Activated CD8-positive, alpha-beta T cell treated with anti-CD3 and anti-CD28 coated beads for 36 hours (primary cell): ENCODE measurements around the gene MTNR1B. TPM values are rescaled to one million over a fixed set of nuclear protein-coding genes. Genes with fewer than 3 reads are reported as not detected.

Source experiments
- ATAC-seq: fragments of 200-7000 bp; cut with Tn5 transposase; one replicate; pipeline ENCODE4 v1.10.0; 2021; ENCODE audit warnings: mild to moderate bottlenecking, moderate library complexity
- CTCF ChIA-PET: fragments of 350-600 bp; sonication (Branson Sonifier 250); formaldehyde crosslinking; loops from one replicate; lab custom pipeline; 2021; ENCODE audit warnings: antibody characterized with exemption; lab: Charles Lee
- POLR2A ChIA-PET: fragments of 350-600 bp; sonication (Branson Sonifier 250); formaldehyde crosslinking; loops from one replicate; lab custom pipeline; 2021; ENCODE audit warnings: antibody characterized with exemption; lab: Charles Lee
- DNase-seq: peaks from one replicate; pipeline ENCODE4 v3.0.0-alpha.2; 2020
- H3K27ac Mint-ChIP-seq: one replicate; pipeline ENCODE4 v1.8.0; 2021; ENCODE audit warnings: mild to moderate bottlenecking, mixed read lengths
- H3K27me3 Mint-ChIP-seq: one replicate; pipeline ENCODE4 v1.8.0; 2021; ENCODE audit warnings: mixed read lengths
- H3K36me3 Mint-ChIP-seq: one replicate; pipeline ENCODE4 v1.8.0; 2021; ENCODE audit warnings: low read depth, mixed read lengths
- H3K4me1 Mint-ChIP-seq: one replicate; pipeline ENCODE4 v1.8.0; 2021; ENCODE audit warnings: low read depth, mixed read lengths
- H3K4me3 Mint-ChIP-seq: one replicate; pipeline ENCODE4 v1.8.0; 2021; ENCODE audit warnings: mild to moderate bottlenecking, moderate library complexity, mixed read lengths
- H3K9me3 Mint-ChIP-seq: one replicate; pipeline ENCODE4 v1.8.0; 2021; ENCODE audit warnings: mixed read lengths
- CTCF ChIP-seq: fragments of 200-600 bp; IDR thresholded peaks from one replicate; pipeline ENCODE4 v1.8.0; 2022; ENCODE audit warnings: antibody characterized with exemption, mild to moderate bottlenecking
- intact Hi-C: fragments of 100-400 bp; cut with micrococcal nuclease; formaldehyde crosslinking; loops from one replicate; pipeline ENCODE4 v1.10.0; 2022
- total RNA-seq, 2 experiments: library from RNA; stranded (reverse); gene quantifications; one replicate each; pipeline ENCODE4 v1.2.3, GENCODE V29; 2021

MTNR1B gene
- not detected for total RNA-seq

- H3K36me3 Mint-ChIP-seq: no peaks in the 10 kb centered on the region
- DNase-seq (no peak), ATAC-seq (no peak)
- H3K9me3 Mint-ChIP-seq: no peaks in the 10 kb centered on the region
- ChIA-PET POLR2A (no interaction called here), CTCF (no interaction called here)
- peaks cover 10% of the 10 kb centered on the region for H3K27me3 Mint-ChIP-seq
- no peaks in the 10 kb centered on the region for H3K4me1 Mint-ChIP-seq
- no peak for TF ChIP-seq CTCF
- no peak within 1 kb of the TSS for H3K27ac Mint-ChIP-seq
- intact Hi-C loops: no loop called here
- H3K4me3 Mint-ChIP-seq: no peak within 1 kb of the TSS
These were observed at the start of gene MTNR1B for GRCh38 chr11:92969634-92970347. Gene MTNR1B (plus strand): TSS chr11:92969651. CDS start chr11:92969726, 75 bp downstream.

- CTCF ChIA-PET: no interaction called here
- H3K36me3 Mint-ChIP-seq: no peaks in the 10 kb centered on the region
These were observed 49.1 kb upstream of the MTNR1B start for GRCh38 chr11:92920331-92920730.

GRCh38 chr11:92922731-92923130 lies 46.7 kb upstream of the MTNR1B start:
- no peak for ATAC-seq
- no peak for DNase-seq
- Mint-ChIP-seq H3K4me1 (no peaks in the 10 kb centered on the region), H3K36me3 (no peaks in the 10 kb centered on the region), H3K4me3 (no peak overlapping the region), H3K9me3 (peaks cover 5% of the 10 kb centered on the region), H3K27ac (no peak overlapping the region), H3K27me3 (peaks cover 10% of the 10 kb centered on the region)
- intact Hi-C loops: no loop called here
- TF ChIP-seq CTCF: no peak
- ChIA-PET POLR2A (no interaction called here), CTCF (no interaction called here)

More at GRCh38 chr11:92920331-92920730, 49.1 kb upstream of the MTNR1B start:
- POLR2A ChIA-PET: no interaction called here
- no peak overlapping the region for H3K27ac Mint-ChIP-seq
- H3K27me3 Mint-ChIP-seq: peaks cover 10% of the 10 kb centered on the region
- DNase-seq (no peak), ATAC-seq (no peak)
- peaks cover 5% of the 10 kb centered on the region for H3K9me3 Mint-ChIP-seq
- H3K4me3 Mint-ChIP-seq: no peak overlapping the region
- intact Hi-C loops: no loop called here
- no peaks in the 10 kb centered on the region for H3K4me1 Mint-ChIP-seq
- TF ChIP-seq CTCF: no peak

- TF ChIP-seq CTCF: no peak
- ChIA-PET POLR2A (no interaction called here), CTCF (no interaction called here)
- DNase-seq (no peak), ATAC-seq (no peak)
- peaks cover 7% of the 10 kb centered on the region for H3K9me3 Mint-ChIP-seq
- peaks cover 5% of the 10 kb centered on the region for H3K27me3 Mint-ChIP-seq
- H3K4me1 Mint-ChIP-seq: no peaks in the 10 kb centered on the region
- H3K36me3 Mint-ChIP-seq: no peaks in the 10 kb centered on the region
- intact Hi-C loops: no loop called here
- no peak overlapping the region for H3K27ac Mint-ChIP-seq
- H3K4me3 Mint-ChIP-seq: no peak overlapping the region
These were observed 40.2 kb upstream of the MTNR1B start for GRCh38 chr11:92929246-92929645.

GRCh38 chr11:92929653-92930052 lies 39.8 kb upstream of the MTNR1B start:
- ChIA-PET CTCF (no interaction called here), POLR2A (no interaction called here)
- no peak overlapping the region for H3K4me3 Mint-ChIP-seq
- H3K9me3 Mint-ChIP-seq: peaks cover 4% of the 10 kb centered on the region
- no peak for TF ChIP-seq CTCF
- DNase-seq: no peak
- no peaks in the 10 kb centered on the region for H3K4me1 Mint-ChIP-seq
- no peak overlapping the region for H3K27ac Mint-ChIP-seq
- H3K36me3 Mint-ChIP-seq: no peaks in the 10 kb centered on the region
- H3K27me3 Mint-ChIP-seq: peaks cover 2% of the 10 kb centered on the region
- no peak for ATAC-seq
- intact Hi-C loops: no loop called here
